Endothelial cell (in vitro differentiated cells): Measurements from ENCODE around the gene ECM2. TPM values are rescaled to one million over a fixed set of nuclear protein-coding genes. Genes with fewer than 3 reads are reported as not detected.

Source experiments
- DNase-seq: peaks from one replicate; pipeline ENCODE4 v3.0.0; 2021; ENCODE audit warnings: low spot score
- H3K27ac Mint-ChIP-seq: one replicate; pipeline ENCODE4 v1.8.0; 2021; ENCODE audit warnings: mixed read lengths, inconsistent platforms; ENCODE audit not compliant: unreplicated experiment
- H3K27me3 Mint-ChIP-seq: one replicate; pipeline ENCODE4 v1.8.0; 2021; ENCODE audit warnings: mild to moderate bottlenecking, moderate library complexity, mixed read lengths, inconsistent platforms; ENCODE audit not compliant: unreplicated experiment
- H3K36me3 Mint-ChIP-seq: one replicate; pipeline ENCODE4 v1.8.0; 2021; ENCODE audit warnings: mild to moderate bottlenecking, low read depth, mixed read lengths, inconsistent platforms; ENCODE audit not compliant: unreplicated experiment
- H3K4me1 Mint-ChIP-seq: one replicate; pipeline ENCODE4 v1.8.0; 2021; ENCODE audit warnings: mild to moderate bottlenecking, mixed read lengths, inconsistent platforms; ENCODE audit not compliant: unreplicated experiment
- H3K4me3 Mint-ChIP-seq: one replicate; pipeline ENCODE4 v1.8.0; 2021; ENCODE audit warnings: mild to moderate bottlenecking, mixed read lengths, inconsistent platforms; ENCODE audit not compliant: unreplicated experiment
- H3K9me3 Mint-ChIP-seq: one replicate; pipeline ENCODE4 v1.8.0; 2021; ENCODE audit warnings: mixed read lengths, inconsistent platforms; ENCODE audit not compliant: unreplicated experiment
- CTCF ChIP-seq: fragments of 200-600 bp; sonication (generic); IDR thresholded peaks from one replicate; pipeline ENCODE4 v1.5.0; 2021; ENCODE audit warnings: antibody characterized with exemption; ENCODE audit not compliant: unreplicated experiment
- total RNA-seq: library from RNA; stranded (reverse); fragmentation: NEBNext Ultra II Directional; extraction: Animal tissue kit (Norgen Biotek cat#: 25700); gene quantifications from one replicate; pipeline ENCODE4 v1.2.1, GENCODE V29; 2021; ENCODE audit not compliant: unreplicated experiment

The ECM2 gene
- total RNA-seq, 1 donor from 2014 or later = not detected

- Mint-ChIP-seq H3K4me1 (no peaks in the 10 kb centered on the region), H3K9me3 (no peaks in the 10 kb centered on the region), H3K27ac (no peak overlapping the region), H3K27me3 (no peaks in the 10 kb centered on the region), H3K36me3 (no peaks in the 10 kb centered on the region), H3K4me3 (no peak overlapping the region)
- no peak for TF ChIP-seq CTCF
- no peak for DNase-seq
Measured at GRCh38 chr9:92534674-92535073, 1.1 kb downstream of the ECM2 start.

- Mint-ChIP-seq H3K36me3 (no peaks in the 10 kb centered on the region), H3K4me1 (no peaks in the 10 kb centered on the region), H3K9me3 (no peaks in the 10 kb centered on the region), H3K27ac (no peak overlapping the region), H3K27me3 (no peaks in the 10 kb centered on the region), H3K4me3 (no peak overlapping the region)
- TF ChIP-seq CTCF = no peak
- no peak for DNase-seq
Measured at GRCh38 chr9:92534204-92534603, 1.6 kb downstream of the ECM2 start.

GRCh38 chr9:92530893-92531292 lies 4.9 kb downstream of the ECM2 start:
- Mint-ChIP-seq H3K36me3 (no peaks in the 10 kb centered on the region), H3K4me3 (no peak overlapping the region), H3K4me1 (no peaks in the 10 kb centered on the region), H3K27ac (no peak overlapping the region), H3K9me3 (no peaks in the 10 kb centered on the region), H3K27me3 (no peaks in the 10 kb centered on the region)
- TF ChIP-seq CTCF = no peak
- no peak for DNase-seq

GRCh38 chr9:92529124-92529523 lies 6.7 kb downstream of the ECM2 start:
- no peak for DNase-seq
- H3K9me3 Mint-ChIP-seq = no peaks in the 10 kb centered on the region
- no peak overlapping the region for H3K27ac Mint-ChIP-seq
- H3K4me1 Mint-ChIP-seq = no peaks in the 10 kb centered on the region
- TF ChIP-seq CTCF = no peak
- H3K27me3 Mint-ChIP-seq = no peaks in the 10 kb centered on the region
- H3K36me3 Mint-ChIP-seq = no peaks in the 10 kb centered on the region
- no peak overlapping the region for H3K4me3 Mint-ChIP-seq

GRCh38 chr9:92528522-92528849 lies 7.3 kb downstream of the ECM2 start:
- no peak overlapping the region for H3K27ac Mint-ChIP-seq

More at GRCh38 chr9:92528522-92528849, 7.3 kb downstream of the ECM2 start:
- H3K27me3 Mint-ChIP-seq = no peaks in the 10 kb centered on the region
- no peaks in the 10 kb centered on the region for H3K36me3 Mint-ChIP-seq
- TF ChIP-seq CTCF = no peak
- no peak for DNase-seq
- H3K9me3 Mint-ChIP-seq = no peaks in the 10 kb centered on the region
- no peak overlapping the region for H3K4me3 Mint-ChIP-seq
- no peaks in the 10 kb centered on the region for H3K4me1 Mint-ChIP-seq
